HEK293T (cell line): Measurements from ENCODE around the gene NTF3.

Experiments used
- BHLHE40 ChIP-seq: fragments of 450-650 bp; IDR thresholded peaks from 2 replicates; pipeline ENCODE4 v1.6.1; 2016; ENCODE audit warnings: mild to moderate bottlenecking, moderate library complexity, borderline replicate concordance
- ELF4 ChIP-seq: fragments of 450-650 bp; IDR thresholded peaks from 2 replicates; pipeline ENCODE4 v1.6.1; 2017; ENCODE audit warnings: antibody characterized with exemption
- FOXA1 ChIP-seq: fragments of 450-650 bp; IDR thresholded peaks from 2 replicates; pipeline ENCODE4 v1.6.1; 2016; ENCODE audit warnings: mild to moderate bottlenecking
- FOXK2 ChIP-seq: fragments of 450-650 bp; IDR thresholded peaks from 2 replicates; pipeline ENCODE4 v1.6.1; 2016; ENCODE audit warnings: mild to moderate bottlenecking
- FOXM1 ChIP-seq: fragments of 450-650 bp; IDR thresholded peaks from 2 replicates; pipeline ENCODE4 v1.6.1; 2017; ENCODE audit warnings: mild to moderate bottlenecking, borderline replicate concordance
- HDGF ChIP-seq: fragments of 450-650 bp; IDR thresholded peaks from 2 replicates; pipeline ENCODE4 v1.6.1; 2017; ENCODE audit warnings: antibody characterized with exemption, borderline replicate concordance
- L3MBTL2 ChIP-seq: fragments of 450-650 bp; conservative IDR thresholded peaks from 2 replicates; pipeline ENCODE4 v1.6.1; 2016; ENCODE audit warnings: mild to moderate bottlenecking
- NFRKB ChIP-seq: fragments of 450-650 bp; IDR thresholded peaks from 2 replicates; pipeline ENCODE4 v1.6.1; 2016; ENCODE audit warnings: mild to moderate bottlenecking, moderate library complexity
- SP1 ChIP-seq: fragments of 450-650 bp; IDR thresholded peaks from 2 replicates; pipeline ENCODE4 v1.6.1; 2017
- SUZ12 ChIP-seq: fragments of 450-650 bp; IDR thresholded peaks from 2 replicates; pipeline ENCODE4 v1.6.1; 2016; ENCODE audit warnings: mild to moderate bottlenecking
- TARDBP ChIP-seq: fragments of 450-650 bp; IDR thresholded peaks from 2 replicates; pipeline ENCODE4 v1.6.1; 2016
- ZNF384 ChIP-seq: fragments of 450-650 bp; IDR thresholded peaks from 2 replicates; pipeline ENCODE4 v1.6.1; 2016

GRCh38 chr12:5480218-5480937 lies 48.5 kb downstream of the NTF3 start:
- TF ChIP-seq SUZ12 (no peak), ELF4 (no peak), SP1 (no peak), FOXK2 (no peak), TARDBP (no peak), BHLHE40 (no peak), FOXM1 (no peak), ZNF384 (no peak), FOXA1 (no peak), HDGF (no peak), NFRKB (no peak), L3MBTL2 (no peak)
